Kidney (tissue), 14 donors: ENCODE data around the gene RRAD. TPM values are rescaled to one million over a fixed set of nuclear protein-coding genes. Genes with fewer than 3 reads are reported as not detected.
A peak's percentile ranks its signal among the peaks of the same experiment; 100 is the strongest.

ENCODE experiments used
- DNase-seq, 5 donors: peaks; one replicate each; pipeline ENCODE4 v3.0.0-alpha.2; 2013 to 2020
- FAIRE-seq: peaks from 2 replicates; lab custom pipeline; 2012; peaks lifted over from hg19 to GRCh38; lab: Jason Lieb, UNC
- H3K27ac ChIP-seq, 2 donors: one replicate each; pipeline ENCODE4 v1.7.0; 2013; ENCODE audit warnings: low read depth in 2 of 2, low read length in 2 of 2, inconsistent platforms in 1 of 2
- H3K27me3 ChIP-seq: one replicate; pipeline ENCODE4 v1.7.1; 2013; ENCODE audit warnings: low read length, inconsistent platforms; ENCODE audit not compliant: control insufficient read depth, insufficient read depth
- H3K36me3 ChIP-seq, 3 donors: one replicate each; pipeline versions ENCODE4 v1.7.0 to v1.7.1; 2013; ENCODE audit warnings: low read length in 3 of 3, control low read depth in 1 of 3, inconsistent platforms in 1 of 3; ENCODE audit not compliant: insufficient read depth in 3 of 3, control insufficient read depth in 2 of 3
- H3K4me1 ChIP-seq, 3 donors: one replicate each; pipeline versions ENCODE4 v1.7.0 to v1.7.1; 2013; ENCODE audit warnings: low read length in 3 of 3, inconsistent platforms in 1 of 3, low read depth in 1 of 3; ENCODE audit not compliant: control insufficient read depth in 2 of 3, insufficient read depth in 2 of 3
- H3K4me3 ChIP-seq, 3 donors: one replicate each; pipeline versions ENCODE4 v1.7.0 to v1.8.1; 2013; ENCODE audit warnings: low read length in 3 of 3, control low read depth in 1 of 3, inconsistent platforms in 1 of 3
- H3K9ac ChIP-seq, 3 donors: one replicate each; pipeline versions ENCODE4 v1.7.0 to v1.7.1; 2013; ENCODE audit warnings: low read length in 3 of 3, control low read depth in 1 of 3, inconsistent platforms in 1 of 3
- H3K9me3 ChIP-seq, 3 donors: one replicate each; pipeline versions ENCODE4 v1.7.0 to v1.7.1; 2013; ENCODE audit warnings: low read length in 3 of 3, control low read depth in 1 of 3, inconsistent platforms in 1 of 3; ENCODE audit not compliant: control insufficient read depth in 2 of 3, insufficient read depth in 1 of 3
- intact Hi-C: fragments of 100-400 bp; cut with DNase I; formaldehyde crosslinking; loops from one replicate; pipeline ENCODE4 v1.11.1; 2022
- polyA plus RNA-seq: library from polyadenylated mRNA; stranded (reverse); fragments of 350-450 nt; fragmentation: Illumina TruSeq; extraction: RNeasy Lipid Tissue Mini Kit (QIAGEN cat#74804); gene quantifications from one replicate; pipeline ENCODE4 v1.2.3, GENCODE V29; 2014; ENCODE audit warnings: low read depth, low replicate concordance; ENCODE audit not compliant: insufficient read depth
- total RNA-seq: library from RNA; stranded (reverse); fragmentation: NEBNext Ultra II Directional; extraction: Animal tissue kit (Norgen Biotek cat#: 25700); gene quantifications from one replicate; pipeline ENCODE4 v1.2.1, GENCODE V29; 2021
- TF ChIP-seq, protein P1 (sequence below): IDR thresholded peaks from 3 replicates; pipeline ENCODE4 v1.5.1; 2012; ENCODE audit warnings: mild to moderate bottlenecking, moderate library complexity, borderline replicate concordance; ENCODE audit not compliant: insufficient read depth; ENCODE audit errors: extremely low read depth
- donor health status: control.
- donor health status: control.
- donor health status: control.
- donor health status: control.
- donor health status: control.
- donor health status: DM: yes; HTN: yes; CAD: no.
- donor health status: Normal renal cell carcinoma (clear cell type).

The RRAD gene
- total and polyA plus RNA-seq, 2 donors from 2014 or later: 14.3 to 90.9 TPM

DNA sequence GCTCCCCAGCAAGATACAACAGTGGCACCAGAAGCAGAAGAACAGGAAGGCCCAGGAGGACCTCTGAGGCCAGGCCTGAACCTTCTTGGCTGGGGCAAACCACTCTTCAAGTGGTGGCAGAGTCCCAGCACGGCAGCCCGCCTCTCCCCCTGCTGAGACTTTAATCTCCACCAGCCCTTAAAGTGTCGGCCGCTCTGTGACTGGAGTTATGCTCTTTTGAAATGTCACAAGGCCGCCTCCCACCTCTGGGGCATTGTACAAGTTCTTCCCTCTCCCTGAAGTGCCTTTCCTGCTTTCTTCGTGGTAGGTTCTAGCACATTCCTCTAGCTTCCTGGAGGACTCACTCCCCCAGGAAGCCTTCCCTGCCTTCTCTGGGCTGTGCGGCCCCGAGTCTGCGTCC, 47.6 kb upstream of the RRAD start:
- Histone ChIP-seq H3K9me3 (no peaks in the 10 kb centered on the region), H3K27me3 (no peaks in the 10 kb centered on the region), H3K4me1 (peaks cover 0 to 5% (median 4%) of the 10 kb centered on the region in 3 donors), H3K36me3 (no peaks in the 10 kb centered on the region), H3K9ac (no peak overlapping the region), H3K27ac (peak overlapping the region; percentile 32 to 42), H3K4me3 (no peak overlapping the region)
- TF ChIP-seq, protein P1, sequence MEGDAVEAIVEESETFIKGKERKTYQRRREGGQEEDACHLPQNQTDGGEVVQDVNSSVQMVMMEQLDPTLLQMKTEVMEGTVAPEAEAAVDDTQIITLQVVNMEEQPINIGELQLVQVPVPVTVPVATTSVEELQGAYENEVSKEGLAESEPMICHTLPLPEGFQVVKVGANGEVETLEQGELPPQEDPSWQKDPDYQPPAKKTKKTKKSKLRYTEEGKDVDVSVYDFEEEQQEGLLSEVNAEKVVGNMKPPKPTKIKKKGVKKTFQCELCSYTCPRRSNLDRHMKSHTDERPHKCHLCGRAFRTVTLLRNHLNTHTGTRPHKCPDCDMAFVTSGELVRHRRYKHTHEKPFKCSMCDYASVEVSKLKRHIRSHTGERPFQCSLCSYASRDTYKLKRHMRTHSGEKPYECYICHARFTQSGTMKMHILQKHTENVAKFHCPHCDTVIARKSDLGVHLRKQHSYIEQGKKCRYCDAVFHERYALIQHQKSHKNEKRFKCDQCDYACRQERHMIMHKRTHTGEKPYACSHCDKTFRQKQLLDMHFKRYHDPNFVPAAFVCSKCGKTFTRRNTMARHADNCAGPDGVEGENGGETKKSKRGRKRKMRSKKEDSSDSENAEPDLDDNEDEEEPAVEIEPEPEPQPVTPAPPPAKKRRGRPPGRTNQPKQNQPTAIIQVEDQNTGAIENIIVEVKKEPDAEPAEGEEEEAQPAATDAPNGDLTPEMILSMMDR: no peak
- intact Hi-C loops: no loop called here
- FAIRE-seq (no peak), DNase-seq (no peak)

DNA sequence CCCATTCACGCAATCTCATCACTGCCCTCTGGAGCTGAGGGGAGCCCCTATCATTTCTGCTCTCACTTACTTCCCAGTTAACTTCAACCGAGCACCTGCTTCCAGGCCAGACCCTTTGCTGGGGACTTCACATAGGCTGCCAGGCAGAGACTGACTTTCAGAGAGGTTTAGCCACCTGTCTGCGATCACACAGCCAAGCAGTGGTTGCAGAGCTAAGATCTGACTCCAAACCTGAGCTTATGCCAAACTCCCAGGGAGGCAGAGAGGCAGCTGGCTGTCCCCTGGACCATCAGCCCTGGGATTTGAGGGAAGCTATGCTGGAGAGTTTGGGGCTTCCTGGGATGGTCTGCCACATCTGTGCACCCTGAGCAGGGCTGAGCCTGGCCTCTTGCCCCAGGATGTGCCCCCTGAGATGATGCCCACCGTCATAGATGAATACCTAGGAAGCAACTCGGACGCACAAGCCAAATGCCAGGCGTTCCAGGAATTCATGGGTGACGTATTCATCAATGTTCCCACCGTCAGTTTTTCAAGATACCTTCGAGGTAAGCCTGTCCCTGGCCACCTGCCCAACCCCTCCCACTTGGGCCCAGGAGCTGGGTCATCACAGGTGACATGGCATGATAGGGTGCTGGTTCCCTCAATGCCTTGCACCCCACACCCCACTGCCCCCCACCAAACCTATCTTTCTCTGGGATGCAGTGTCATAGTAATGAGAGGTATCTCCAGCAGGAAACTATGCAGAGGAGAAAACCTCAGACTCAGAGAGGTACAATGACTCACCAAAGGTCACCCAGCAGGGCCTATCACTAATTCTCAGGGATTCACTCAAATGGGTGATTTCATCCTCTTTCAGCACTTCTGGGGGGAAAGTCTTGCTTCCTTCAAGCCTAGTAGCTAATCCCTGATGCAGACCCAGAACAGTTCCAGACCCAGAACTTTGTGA, 45.7 kb upstream of the RRAD start:
- Histone ChIP-seq H3K27me3 (no peaks in the 10 kb centered on the region), H3K36me3 (no peaks in the 10 kb centered on the region), H3K9ac (no peak overlapping the region), H3K27ac (no peak overlapping the region), H3K4me1 (no peaks in the 10 kb centered on the region), H3K9me3 (no peaks in the 10 kb centered on the region), H3K4me3 (no peak overlapping the region)
- no peak for FAIRE-seq
- no peak for DNase-seq
- TF ChIP-seq, protein P1: no peak
- intact Hi-C loops: no loop called here

DNA sequence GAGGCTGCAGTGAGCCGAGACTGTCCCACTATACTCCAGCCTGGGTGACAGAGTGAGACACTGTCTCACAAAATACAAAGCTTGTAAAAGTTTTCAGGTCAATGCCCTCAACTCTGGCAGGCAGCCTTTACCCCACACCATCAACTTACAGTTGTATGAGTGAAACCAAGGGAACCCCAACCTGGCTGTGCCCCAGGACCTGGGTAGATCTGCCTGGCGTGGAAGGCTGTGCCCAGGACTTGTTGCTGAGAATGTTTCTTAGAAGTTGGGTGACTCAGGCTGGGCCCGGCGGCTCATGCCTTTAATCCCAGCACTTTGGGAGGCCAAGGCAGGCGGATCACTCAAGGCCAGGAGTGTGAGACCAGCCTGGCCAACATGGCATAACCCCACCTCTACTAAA, 43.5 kb upstream of the RRAD start:
- no peak overlapping the region for H3K4me3 ChIP-seq

More for the DNA sequence above, 43.5 kb upstream of the RRAD start:
- TF ChIP-seq, protein P1: no peak
- no peak for FAIRE-seq
- H3K36me3 ChIP-seq: no peaks in the 10 kb centered on the region
- intact Hi-C loops: no loop called here
- no peak overlapping the region for H3K9ac ChIP-seq
- H3K9me3 ChIP-seq: no peaks in the 10 kb centered on the region
- H3K27ac ChIP-seq: no peak overlapping the region
- no peak for DNase-seq
- H3K4me1 ChIP-seq: peaks cover 0 to 3% (median under 1%) of the 10 kb centered on the region in 3 donors
- no peaks in the 10 kb centered on the region for H3K27me3 ChIP-seq
